MV-4-11 (cell line): ENCODE results near the gene PPP2R2D.
"Not testable (repeated sequence)": the region's sequence is repeated elsewhere in the genome, so short reads cannot be mapped to it uniquely, and the experiment has no call there.

ENCODE experiments used
- DNase-seq: peaks from one replicate; lab custom pipeline; 2025; lab: John Stamatoyannopoulos, UW

Gene PPP2R2D

GRCh38 chr10:131868436-131868835 lies 32.4 kb upstream of the PPP2R2D start:
- no peak for DNase-seq

GRCh38 chr10:131869344-131869743 lies 31.5 kb upstream of the PPP2R2D start:
- no peak for DNase-seq

- DNase-seq: no peak
These were observed 30.4 kb upstream of the PPP2R2D start for GRCh38 chr10:131870411-131870810.

DNA sequence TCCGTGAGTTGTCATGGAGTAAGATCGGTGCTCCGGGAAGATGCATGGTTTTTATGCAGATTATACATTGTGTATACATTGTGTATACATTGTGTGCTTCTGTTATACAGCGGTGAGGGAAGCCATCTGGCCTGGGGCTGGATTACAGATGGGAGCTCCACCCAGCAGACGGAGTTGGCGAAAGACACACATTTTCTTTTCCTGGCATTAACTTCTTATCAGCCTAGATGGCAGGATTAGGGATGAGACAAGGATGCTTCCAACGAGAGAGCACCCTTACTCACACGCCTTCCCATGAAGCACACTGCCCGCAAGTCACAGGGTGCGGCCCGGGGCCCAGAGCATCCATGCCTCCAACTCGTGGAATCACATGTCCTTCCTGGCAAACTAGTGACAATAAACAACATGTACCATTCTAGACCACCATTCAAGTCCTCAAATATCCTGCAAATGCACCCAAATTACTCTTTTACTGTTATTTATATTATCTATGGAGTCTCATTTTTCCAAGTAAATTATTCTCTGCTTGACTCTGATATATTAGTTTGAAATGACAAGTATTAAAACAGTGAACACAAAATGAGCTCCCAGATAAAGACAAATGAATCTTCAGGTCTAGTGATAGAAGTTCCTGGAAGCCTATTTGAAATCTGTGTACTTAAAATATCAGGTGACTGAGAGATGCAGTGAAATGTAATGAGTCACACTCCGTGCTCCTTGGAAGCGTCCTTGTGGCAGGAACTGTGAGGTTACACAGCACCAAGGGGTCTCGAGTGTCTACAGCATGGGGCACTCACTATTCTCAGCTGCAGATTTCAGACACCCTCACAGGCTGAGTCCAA lies 29.8 kb upstream of the PPP2R2D start:
- no peak for DNase-seq

DNA sequence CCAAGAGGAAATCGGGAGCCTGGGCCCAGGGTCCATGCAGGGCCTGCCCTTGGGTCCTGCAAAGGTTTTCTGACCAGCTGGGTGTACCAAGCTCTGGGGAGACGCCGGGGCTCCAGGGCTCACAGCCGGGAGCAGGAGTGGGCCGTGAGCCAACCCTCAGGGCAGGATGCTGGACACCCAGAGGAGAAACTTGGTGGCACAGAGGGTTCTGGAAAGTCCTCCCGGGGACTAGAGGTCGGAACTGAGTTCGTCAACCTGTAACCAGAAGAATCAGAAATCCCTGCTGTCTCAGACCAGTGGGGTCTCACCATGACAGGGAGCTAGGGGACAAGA lies 29.2 kb upstream of the PPP2R2D start:
- DNase-seq: no peak

- DNase-seq: no peak
These were observed 28.6 kb upstream of the PPP2R2D start for GRCh38 chr10:131872011-131872826.

GRCh38 chr10:131872827-131873375 lies 27.9 kb upstream of the PPP2R2D start:
- DNase-seq: no peak

GRCh38 chr10:131874991-131875451 lies 25.8 kb upstream of the PPP2R2D start:
- peak; percentile 90 for DNase-seq

DNA sequence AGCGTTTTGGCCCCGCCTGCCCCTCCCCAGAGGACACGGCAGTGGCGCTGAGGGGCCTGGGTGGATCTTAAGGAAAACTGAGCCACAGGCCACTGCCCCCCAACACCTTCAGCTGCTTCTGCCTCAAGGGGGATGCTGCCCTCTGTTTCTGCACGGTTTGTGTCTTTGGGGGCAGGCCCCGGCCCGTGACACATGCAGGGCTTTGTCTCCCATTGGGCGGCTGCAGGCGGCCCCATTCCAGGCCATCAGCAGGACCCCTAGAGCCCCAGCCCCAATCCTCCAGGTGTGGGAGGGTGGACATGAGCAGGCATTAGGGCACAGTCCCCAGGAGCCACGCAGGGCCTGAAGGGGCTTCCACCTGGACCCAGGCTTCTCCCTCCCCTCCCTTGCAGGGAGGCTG lies 25.3 kb upstream of the PPP2R2D start:
- no peak for DNase-seq

- no peak for DNase-seq
These were observed 24.8 kb upstream of the PPP2R2D start for GRCh38 chr10:131876017-131876416.

DNA sequence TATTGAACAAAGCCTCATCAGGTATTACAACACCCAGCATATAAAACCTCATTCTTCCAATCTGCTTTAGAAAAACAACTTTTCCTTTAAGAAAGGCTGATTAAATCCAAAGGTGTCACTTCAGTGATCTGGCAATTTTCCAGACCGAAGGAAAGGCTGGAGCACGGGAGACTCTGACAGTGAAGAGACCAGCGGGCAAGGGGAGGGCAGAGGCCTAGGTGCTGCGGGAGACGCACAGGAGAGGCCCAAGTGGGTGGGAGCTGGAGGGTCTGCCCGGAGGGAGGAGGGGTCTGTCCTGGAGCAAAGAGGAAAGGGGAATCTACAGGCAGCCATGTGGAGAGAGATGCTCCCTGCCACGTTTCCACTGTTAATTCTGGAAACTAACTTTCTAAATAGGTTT lies 24.3 kb upstream of the PPP2R2D start:
- DNase-seq: no peak

- DNase-seq: no peak
These were observed 20.7 kb upstream of the PPP2R2D start for GRCh38 chr10:131880016-131880590.

GRCh38 chr10:131881104-131881880 lies 19.5 kb upstream of the PPP2R2D start:
- peak; percentile 87 for DNase-seq

- no peak for DNase-seq
These were observed 18.7 kb upstream of the PPP2R2D start for GRCh38 chr10:131882151-131882550.

DNA sequence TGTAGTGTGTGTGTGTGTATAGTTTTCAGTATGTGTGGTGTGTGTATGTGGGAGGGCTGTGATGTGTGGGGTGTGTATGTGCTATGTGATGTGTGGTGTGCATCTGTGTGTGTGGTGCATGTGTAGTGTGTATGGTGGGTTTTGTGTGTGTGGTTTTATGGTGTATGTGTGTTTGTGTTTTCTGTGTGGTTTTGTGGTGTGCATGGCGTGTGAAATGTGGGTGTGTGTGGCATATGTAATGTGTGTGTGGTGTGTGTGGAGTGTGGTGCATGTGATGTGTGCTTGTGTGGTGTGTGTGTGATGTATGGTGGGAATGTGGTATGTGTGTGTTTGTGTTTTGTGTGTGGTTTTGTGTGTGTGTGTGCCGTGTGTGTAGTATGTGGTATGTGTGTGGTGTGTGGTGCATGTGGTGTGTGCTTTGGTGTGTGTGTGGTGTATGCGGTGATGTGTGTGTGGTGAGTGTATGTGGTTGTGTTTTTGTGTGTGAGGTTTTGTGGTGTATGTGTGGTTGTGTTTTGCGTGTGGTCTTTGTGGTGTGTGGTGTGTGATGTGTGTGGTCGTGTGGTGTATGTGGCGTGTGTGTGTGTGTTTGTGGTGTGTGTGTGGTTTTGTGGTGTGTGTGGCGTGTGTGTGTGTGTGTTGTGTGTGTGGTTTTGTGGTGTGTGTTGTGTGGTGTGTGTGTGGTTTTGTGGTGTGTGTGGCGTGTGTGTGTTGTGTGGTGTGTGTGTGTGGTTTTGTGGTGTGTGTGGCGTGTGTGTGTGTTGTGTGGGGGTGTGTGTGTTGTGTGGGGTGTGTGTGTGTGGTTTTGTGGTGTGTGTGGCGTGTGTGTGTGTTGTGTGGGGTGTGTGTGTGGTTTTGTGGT lies 18.0 kb upstream of the PPP2R2D start:
- DNase-seq: no peak

- DNase-seq: not testable (repeated sequence)
These were observed 17.0 kb upstream of the PPP2R2D start for GRCh38 chr10:131883621-131884393.

GRCh38 chr10:131885391-131886165 lies 15.2 kb upstream of the PPP2R2D start:
- peak; percentile 48 for DNase-seq

DNA sequence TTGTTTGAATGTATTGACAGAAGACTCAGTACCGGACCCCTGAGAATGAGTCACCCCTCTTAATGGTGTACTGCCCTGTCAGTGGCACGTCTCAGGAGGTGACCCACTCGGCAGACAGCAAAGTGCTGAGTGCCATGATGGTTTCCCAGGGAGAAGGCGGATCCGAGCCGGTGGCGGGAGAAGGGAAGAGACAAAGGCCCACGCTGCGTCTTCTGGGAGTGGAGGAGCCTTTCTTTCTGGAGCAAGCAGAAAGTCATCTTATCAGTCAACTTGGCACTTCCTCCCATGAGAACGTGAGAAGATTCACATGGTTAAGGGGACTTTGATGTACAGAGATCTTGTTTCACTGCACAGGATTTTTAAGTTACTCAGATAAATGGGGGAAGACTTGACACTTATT lies 14.6 kb upstream of the PPP2R2D start:
- no peak for DNase-seq

GRCh38 chr10:131888186-131888604 lies 12.6 kb upstream of the PPP2R2D start:
- no peak for DNase-seq
